Right lung (tissue), 5 donors: ENCODE measurements around the gene LGALS9B. TPM values are rescaled to one million over a fixed set of nuclear protein-coding genes. Genes with fewer than 3 reads are reported as not detected.
"Not testable (repeated sequence)": the region's sequence is repeated elsewhere in the genome, so short reads cannot be mapped to it uniquely, and the experiment has no call there.

Experiments
- DNase-seq, 2 donors: peaks; one replicate each; pipeline ENCODE4 v3.0.0-alpha.2; 2013
- polyA plus RNA-seq, 5 donors: library from polyadenylated mRNA; unstranded; fragments of 120-200 nt; gene quantifications; one replicate each; pipeline versions ENCODE4 v1.2.1 to v1.2.3, GENCODE V29; 2013; ENCODE audit warnings: inconsistent platforms in 1 of 5, low replicate concordance in 1 of 5; ENCODE audit not compliant: insufficient read length in 5 of 5, insufficient read depth in 1 of 5

LGALS9B gene
- polyA plus RNA-seq, 5 donors: 0.20 to 0.30 TPM; not detected in 3

DNA sequence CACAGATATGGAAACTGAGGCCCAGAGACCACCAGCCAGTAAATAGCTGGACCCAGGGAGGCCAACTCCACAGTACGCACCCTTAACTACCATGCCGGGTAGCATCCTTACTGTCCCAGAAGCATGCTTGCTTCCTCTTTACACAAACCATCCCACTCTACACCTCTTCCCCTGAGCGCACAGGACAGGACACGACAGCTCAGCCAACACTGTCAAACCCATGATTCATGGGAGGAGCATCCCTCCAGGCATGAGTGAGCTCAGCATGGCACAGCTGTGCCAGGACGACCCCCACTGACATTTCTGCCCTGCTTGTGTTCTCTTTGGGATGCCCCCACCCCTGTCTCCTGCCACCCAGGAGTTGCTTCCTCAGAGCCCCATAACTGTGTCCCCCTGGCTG is 340 bp downstream of the LGALS9B start:
- not testable (repeated sequence) for DNase-seq

- DNase-seq: not testable (repeated sequence)
Measured at GRCh38 chr17:20466553-20466952, 786 bp downstream of the LGALS9B start.

- DNase-seq: not testable (repeated sequence)
Measured at GRCh38 chr17:20465535-20465934, 1.8 kb downstream of the LGALS9B start.

DNA sequence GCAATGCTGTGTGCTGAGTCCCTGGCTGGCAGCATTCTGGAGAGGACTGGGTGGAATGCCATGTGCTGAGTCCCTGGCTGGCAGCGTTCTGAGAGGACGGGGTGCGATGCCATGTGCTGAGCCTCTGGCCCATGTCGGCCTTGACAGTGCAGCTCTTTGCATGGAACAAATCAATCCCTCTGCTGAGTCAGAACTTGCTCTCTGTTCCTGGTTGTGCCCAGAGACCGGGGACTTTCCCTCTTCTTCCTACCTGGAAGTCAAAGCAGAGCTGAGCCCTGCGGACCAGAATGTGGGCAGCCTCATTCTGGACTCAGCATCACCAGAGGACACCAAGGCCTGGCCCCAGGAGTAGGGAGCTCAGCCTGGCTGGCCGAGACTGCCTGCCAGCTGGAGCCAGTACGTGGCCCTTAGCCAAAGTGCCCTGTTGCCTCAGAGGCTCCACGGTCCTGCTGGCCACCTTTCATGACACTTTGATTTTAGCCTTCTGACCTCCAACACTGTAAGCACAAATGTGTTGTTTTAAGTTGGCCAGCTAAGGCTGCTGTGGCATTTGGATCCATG is 2.4 kb downstream of the LGALS9B start:
- not testable (repeated sequence) for DNase-seq

GRCh38 chr17:20462158-20462557 is 5.2 kb downstream of the LGALS9B start:
- not testable (repeated sequence) for DNase-seq

GRCh38 chr17:20457848-20458381 is 9.4 kb downstream of the LGALS9B start:
- not testable (repeated sequence) for DNase-seq

- DNase-seq: not testable (repeated sequence)
Measured at GRCh38 chr17:20455106-20455505, 12.2 kb downstream of the LGALS9B start.

- not testable (repeated sequence) for DNase-seq
Measured at GRCh38 chr17:20453820-20454434, 13.4 kb downstream of the LGALS9B start.

DNA sequence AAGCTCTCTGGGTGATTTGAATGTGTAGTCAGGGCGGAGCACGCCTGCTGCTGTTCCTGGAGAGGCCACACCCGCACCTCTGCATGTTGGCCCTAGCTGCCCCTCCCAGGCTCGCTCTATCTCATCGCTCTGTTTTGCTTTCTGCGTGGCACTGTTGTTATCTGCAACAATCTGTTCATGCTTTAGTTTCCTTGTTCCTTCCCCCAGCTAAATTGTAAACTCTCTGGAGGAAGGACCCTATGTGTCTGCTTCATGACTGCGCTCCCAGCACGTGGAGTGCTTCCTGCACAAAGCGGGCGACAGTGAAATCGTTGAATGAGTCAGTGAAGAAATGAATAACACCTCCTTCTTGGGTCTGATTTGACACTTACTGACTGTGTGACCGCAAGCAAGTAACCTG is 16.5 kb downstream of the LGALS9B start:
- not testable (repeated sequence) for DNase-seq

DNA sequence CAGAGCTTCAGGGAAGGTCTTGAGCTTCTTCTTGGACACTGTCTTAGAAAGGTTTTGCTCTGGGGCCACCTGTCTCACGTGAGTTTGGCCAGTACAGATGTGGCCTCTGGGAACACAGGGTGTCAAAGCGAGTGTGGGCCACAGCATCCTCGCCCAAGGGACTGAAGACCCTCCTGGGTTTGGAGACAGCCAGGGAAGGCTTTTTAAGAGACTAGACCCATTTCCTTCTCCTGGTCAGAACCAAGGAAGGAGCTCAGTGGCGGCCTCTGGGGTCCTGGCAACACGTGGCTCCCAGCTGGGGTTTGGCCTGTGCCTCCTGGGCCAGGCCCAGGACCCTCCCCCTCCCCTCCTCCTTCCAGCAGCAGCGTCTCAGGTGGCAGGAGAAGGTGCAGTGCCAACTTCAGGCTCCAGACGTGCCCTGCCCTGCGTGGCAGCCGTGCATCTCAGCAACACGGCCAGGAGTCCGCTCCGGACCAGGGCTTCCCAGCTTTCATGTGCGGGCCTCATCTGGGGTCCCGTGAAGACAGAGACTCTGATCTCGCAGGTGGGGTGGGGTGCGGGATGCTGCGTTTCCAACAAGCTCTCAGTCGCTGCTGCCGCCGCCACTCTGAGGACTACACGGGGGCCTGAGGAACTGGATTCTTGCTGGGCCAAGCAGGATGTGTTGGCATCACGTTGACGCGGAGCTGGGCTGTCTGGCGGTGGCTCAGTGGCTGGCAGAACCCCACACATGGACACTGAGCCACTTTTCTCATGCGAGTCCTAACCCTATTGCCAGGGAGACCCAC is 19.6 kb downstream of the LGALS9B start:
- not testable (repeated sequence) for DNase-seq

- not testable (repeated sequence) for DNase-seq
Measured at GRCh38 chr17:20446895-20447294, 20.4 kb downstream of the LGALS9B start.

DNA sequence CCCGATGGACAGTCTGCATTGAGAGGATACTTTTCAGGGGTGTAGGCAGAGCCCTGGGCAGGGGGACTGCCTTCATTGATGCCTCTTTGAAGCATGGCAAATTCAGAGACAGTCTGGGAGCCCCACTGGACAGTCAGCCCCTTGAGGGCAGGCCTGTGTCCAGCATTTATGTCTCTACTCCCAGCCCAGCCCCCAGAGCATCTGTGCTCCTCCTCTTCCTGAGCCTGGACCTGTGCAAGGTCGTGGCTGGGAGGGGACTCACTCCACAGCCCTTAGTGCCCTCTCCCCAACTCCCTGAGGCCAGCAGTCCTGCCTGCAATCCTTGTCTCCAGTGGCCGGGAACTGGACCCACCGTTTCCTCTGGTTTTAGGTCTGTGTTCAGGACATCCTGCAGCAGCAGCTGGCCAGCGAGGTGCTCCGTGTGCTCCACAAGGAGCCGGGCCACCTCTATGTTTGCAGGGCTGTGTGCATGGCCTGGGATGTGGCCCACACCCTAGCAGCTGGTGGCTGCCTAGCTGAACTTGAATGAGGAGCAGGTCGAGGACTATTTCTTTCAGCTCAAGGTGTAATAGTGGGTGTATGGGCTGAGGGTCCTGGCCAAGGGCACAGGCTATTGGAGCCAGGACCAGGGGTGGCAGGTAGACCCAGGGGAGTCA is 22.6 kb downstream of the LGALS9B start:
- not testable (repeated sequence) for DNase-seq

- DNase-seq: not testable (repeated sequence)
Measured at GRCh38 chr17:20444173-20444572, 23.2 kb downstream of the LGALS9B start.

DNA sequence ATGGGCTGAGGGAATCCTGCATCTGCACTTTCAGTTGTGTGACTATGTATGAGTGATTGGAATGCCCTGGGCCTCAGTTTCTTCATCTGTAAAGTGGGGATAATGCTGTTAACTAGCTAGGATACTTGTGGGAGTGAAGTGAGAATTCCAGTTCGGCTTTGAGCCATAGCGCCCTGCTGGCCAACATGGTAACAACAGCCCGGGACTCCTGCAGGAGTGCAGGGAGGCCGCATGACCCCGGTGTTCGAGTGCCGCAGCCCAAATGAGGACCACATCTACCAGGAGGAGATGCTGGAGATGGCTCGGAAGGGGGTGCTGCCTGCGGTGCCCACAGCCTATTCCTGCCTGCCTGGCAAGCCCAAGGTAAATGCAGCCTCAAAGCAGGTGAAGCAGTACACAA is 23.7 kb downstream of the LGALS9B start:
- not testable (repeated sequence) for DNase-seq

DNA sequence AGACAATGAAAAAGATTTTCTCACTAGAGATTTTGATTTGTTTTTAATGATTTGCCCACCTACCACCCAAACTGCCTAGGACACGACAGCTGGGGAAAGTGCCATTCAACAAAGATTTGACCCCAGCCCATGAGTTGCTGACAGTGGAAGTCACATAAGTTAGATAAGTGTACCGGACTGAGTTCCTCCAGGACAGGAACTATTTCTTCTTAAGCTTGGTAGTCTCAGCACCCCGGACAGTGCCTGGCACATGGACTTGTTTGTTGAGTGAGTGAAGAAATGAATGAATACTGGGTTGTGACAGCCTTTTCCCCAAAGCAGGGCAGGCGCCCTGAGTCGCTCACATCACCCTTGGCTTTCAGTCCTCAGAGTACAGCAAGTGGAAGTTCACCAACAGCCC is 26.7 kb downstream of the LGALS9B start:
- not testable (repeated sequence) for DNase-seq

GRCh38 chr17:20435166-20435565 is 32.2 kb downstream of the LGALS9B start:
- not testable (repeated sequence) for DNase-seq

DNA sequence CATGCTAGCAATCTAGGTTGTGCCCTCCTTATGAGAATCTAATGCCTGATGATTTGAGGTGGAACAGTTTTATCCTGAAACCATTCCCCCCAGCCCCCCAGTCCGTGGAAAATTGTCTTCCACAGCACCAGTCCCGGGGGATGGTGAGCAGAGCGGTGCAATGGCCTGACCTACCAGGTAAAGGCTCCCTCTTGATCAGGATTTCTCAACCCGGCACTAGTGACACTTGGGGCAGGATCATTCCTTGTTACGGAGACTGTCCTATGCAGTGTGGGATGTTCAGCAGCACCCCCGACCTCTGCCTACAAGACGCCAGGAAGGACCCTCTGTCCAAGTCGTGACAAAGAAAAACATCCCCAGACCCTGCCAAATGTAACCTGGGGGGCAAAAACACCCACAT is 34.0 kb downstream of the LGALS9B start:
- not testable (repeated sequence) for DNase-seq

- DNase-seq: not testable (repeated sequence)
Measured at GRCh38 chr17:20427264-20427663, 40.1 kb downstream of the LGALS9B start.

DNA sequence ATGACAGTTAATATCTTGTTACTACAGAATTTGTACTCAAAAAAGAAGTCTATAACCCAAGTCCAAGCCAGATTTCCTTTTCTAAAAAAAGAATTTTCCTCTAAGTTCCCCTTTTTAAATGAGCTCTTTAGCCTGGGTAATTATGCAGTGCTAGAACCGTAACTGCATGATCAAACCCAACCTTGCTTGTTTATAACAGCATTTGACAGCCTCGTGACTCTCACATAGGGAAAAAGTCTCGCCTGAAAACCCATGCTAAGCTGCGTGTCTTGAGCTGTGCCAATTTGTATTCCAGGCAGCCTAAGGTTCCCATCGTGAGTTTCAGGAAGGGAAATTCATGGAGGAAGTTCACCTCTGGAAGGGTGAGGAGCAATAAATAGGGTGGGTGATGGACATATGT is 44.5 kb downstream of the LGALS9B start:
- not testable (repeated sequence) for DNase-seq

DNA sequence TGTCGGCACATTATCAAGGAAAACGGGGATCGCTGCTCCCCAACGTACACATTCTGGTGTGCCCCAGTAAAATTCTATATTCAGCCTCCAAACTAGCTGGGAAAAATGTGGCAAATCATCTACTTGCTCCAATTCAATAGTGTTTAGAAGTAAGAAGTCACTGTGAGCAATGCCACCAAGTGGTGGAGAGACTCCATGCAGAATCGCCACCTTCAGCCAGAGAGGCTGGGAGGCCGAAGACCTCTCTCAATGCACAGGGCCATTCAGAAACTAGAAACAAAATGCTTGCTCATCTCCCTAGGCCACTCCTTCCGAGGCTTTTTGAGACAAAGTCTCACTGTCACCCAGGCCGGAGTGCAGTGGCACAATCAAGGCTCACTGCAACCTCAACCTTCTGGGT is 48.5 kb downstream of the LGALS9B start:
- not testable (repeated sequence) for DNase-seq

- not testable (repeated sequence) for DNase-seq
Measured at GRCh38 chr17:20417492-20418080, 49.8 kb downstream of the LGALS9B start.
